A549 (cell line): ENCODE measurements around the gene CACNG7. TPM values are rescaled to one million over a fixed set of nuclear protein-coding genes. Genes with fewer than 3 reads are reported as not detected.
A peak's percentile ranks its signal among the peaks of the same experiment; 100 is the strongest.

Experiments used
- ATAC-seq, 2 experiments: fragments of 200-7000 bp in 1 of 2; fragments of >200 bp in 1 of 2; cut with Nextera tagmentation in 1 of 2; cut with Tn5 transposase in 1 of 2; 3 replicates each; pipeline versions ENCODE4 v1.8.0 to v1.9.1; 2018 to 2020; ENCODE audit warnings: mild to moderate bottlenecking in 1 of 2, moderate library complexity in 1 of 2
- CTCF ChIA-PET: fragments of 300-600 bp; sonication (Branson Sonifier 250); formaldehyde crosslinking; extraction: SDS; loops from one replicate; lab custom pipeline; 2021; ENCODE audit warnings: antibody characterized with exemption, inconsistent platforms; lab: Yijun Ruan, JAX
- POLR2A ChIA-PET: fragments of 350-600 bp; formaldehyde crosslinking; extraction: SDS; loops from one replicate; lab custom pipeline; 2021; ENCODE audit warnings: antibody characterized with exemption, inconsistent platforms; lab: Yijun Ruan, JAX
- DNase-seq, 2 experiments: peaks; one replicate each; pipeline versions ENCODE4 v3.0.0 to v3.0.0-alpha.2; 2011 to 2016; ENCODE audit warnings: low read depth in 1 of 2, low spot score in 1 of 2
- FAIRE-seq: peaks from 2 replicates; lab custom pipeline; 2011; peaks lifted over from hg19 to GRCh38; lab: Jason Lieb, UNC
- H3K27ac ChIP-seq, 2 experiments: fragments of >200 bp; sonication (Bioruptor Twin); formaldehyde crosslinking; 3 replicates each; pipeline ENCODE4 v1.5.1; 2016 to 2017
- H3K4me1 ChIP-seq: fragments of >200 bp; sonication (Bioruptor Twin); formaldehyde crosslinking; 3 replicates; pipeline ENCODE4 v1.6.1; 2016
- H3K4me2 ChIP-seq: fragments of >200 bp; sonication (Bioruptor Twin); formaldehyde crosslinking; 3 replicates; pipeline ENCODE4 v1.6.1; 2016
- H3K4me3 ChIP-seq: fragments of >200 bp; sonication (Bioruptor Twin); formaldehyde crosslinking; 3 replicates; pipeline ENCODE4 v1.5.1; 2016
- H3K9me3 ChIP-seq: fragments of >200 bp; sonication (Bioruptor Twin); formaldehyde crosslinking; 3 replicates; pipeline ENCODE4 v1.6.1; 2016
- BHLHE40 ChIP-seq: IDR thresholded peaks from 2 replicates; pipeline ENCODE4 v1.6.1; 2012; ENCODE audit warnings: low read depth, low read length, inconsistent platforms
- CBX2 ChIP-seq: fragments of 200-600 bp; sonication (generic); IDR thresholded peaks from 2 replicates; pipeline ENCODE4 v1.6.1; 2016; ENCODE audit warnings: low read depth, mild to moderate bottlenecking, borderline replicate concordance
- ELK1 ChIP-seq: fragments of 150-350 bp; IDR thresholded peaks from 2 replicates; pipeline ENCODE4 v1.6.1; 2014; ENCODE audit warnings: low read depth, mild to moderate bottlenecking, low read length
- FOSB ChIP-seq: fragments of 250-450 bp; sonication (Bioruptor Pico); IDR thresholded peaks from 2 replicates; pipeline ENCODE4 v1.5.0; 2020; ENCODE audit warnings: mild to moderate bottlenecking, moderate library complexity
- HOXA7 ChIP-seq: fragments of 250-450 bp; sonication (Bioruptor Pico); IDR thresholded peaks from 2 replicates; pipeline ENCODE4 v1.5.0; 2020; ENCODE audit warnings: mild to moderate bottlenecking, moderate library complexity
- HOXB13 ChIP-seq: fragments of 250-450 bp; sonication (Bioruptor Pico); IDR thresholded peaks from 2 replicates; pipeline ENCODE4 v1.5.0; 2020; ENCODE audit warnings: low read depth, mild to moderate bottlenecking, moderate library complexity
- HOXB5 ChIP-seq: fragments of 250-450 bp; sonication (Bioruptor Pico); IDR thresholded peaks from 2 replicates; pipeline ENCODE4 v1.5.0; 2020; ENCODE audit warnings: mild to moderate bottlenecking, moderate library complexity
- KDM1A ChIP-seq: fragments of 200-600 bp; sonication (generic); IDR thresholded peaks from 2 replicates; pipeline ENCODE4 v1.6.1; 2016; ENCODE audit warnings: low read depth, mild to moderate bottlenecking
- MAZ ChIP-seq: fragments of 150-350 bp; IDR thresholded peaks from 2 replicates; pipeline ENCODE4 v1.6.1; 2014; ENCODE audit warnings: antibody characterized with exemption, low read depth, low read length, borderline replicate concordance
- MYC ChIP-seq: IDR thresholded peaks from 2 replicates; pipeline ENCODE4 v1.6.1; 2012; ENCODE audit warnings: mild to moderate bottlenecking, inconsistent platforms, low read length, improper control_type of control experiment, borderline replicate concordance
- NPAS2 ChIP-seq: fragments of 250-450 bp; sonication (Bioruptor Pico); IDR thresholded peaks from 2 replicates; pipeline ENCODE4 v1.8.0; 2022; ENCODE audit warnings: mild to moderate bottlenecking, moderate library complexity, borderline replicate concordance
- NR3C1 ChIP-seq: fragments of >200 bp; sonication (Bioruptor Twin); formaldehyde crosslinking; IDR thresholded peaks from 3 replicates; pipeline ENCODE4 v1.6.1; 2017
- POLR2AphosphoS2 ChIP-seq: conservative IDR thresholded peaks from 2 replicates; pipeline ENCODE4 v1.6.1; 2012; ENCODE audit warnings: low read length, improper control_type of control experiment, inconsistent platforms
- RARB ChIP-seq: fragments of 250-450 bp; sonication (Bioruptor Pico); IDR thresholded peaks from 2 replicates; pipeline ENCODE4 v1.8.0; 2021; ENCODE audit warnings: mild to moderate bottlenecking, moderate library complexity
- REST ChIP-seq: fragments of 200-600 bp; sonication (generic); IDR thresholded peaks from 2 replicates; pipeline ENCODE4 v1.6.1; 2016; ENCODE audit warnings: antibody characterized with exemption, mild to moderate bottlenecking, moderate library complexity
- RNF2 ChIP-seq: fragments of 200-600 bp; sonication (generic); IDR thresholded peaks from 2 replicates; pipeline ENCODE4 v1.6.1; 2016; ENCODE audit warnings: low read depth, mild to moderate bottlenecking, antibody characterized with exemption, moderate library complexity, borderline replicate concordance
- TFCP2L1 ChIP-seq: fragments of 250-450 bp; sonication (Bioruptor Pico); IDR thresholded peaks from 2 replicates; pipeline ENCODE4 v1.5.0; 2021; ENCODE audit warnings: mild to moderate bottlenecking
- TP53 ChIP-seq: fragments of 250-450 bp; sonication (Bioruptor Pico); IDR thresholded peaks from 2 replicates; pipeline ENCODE4 v1.5.0; 2021; ENCODE audit warnings: mild to moderate bottlenecking, moderate library complexity
- ZNF302 ChIP-seq: fragments of 250-450 bp; sonication (Bioruptor Pico); IDR thresholded peaks from 2 replicates; pipeline ENCODE4 v1.9.0; 2021; ENCODE audit warnings: inconsistent platforms, mild to moderate bottlenecking, moderate library complexity
- WGBS: methylation state at CpG from one replicate; pipeline ENCODE4 v1.1.6; 2017; ENCODE audit errors: missing lambda C conversion rate; 5-methylcytosine and 5-hydroxymethylcytosine counted together
- polyA plus RNA-seq, 4 experiments: library from polyadenylated mRNA; depleted of rRNA in 3 of 4; stranded (reverse); fragments of >200 nt; fragmentation: RNase III in 1 of 4; extraction: RNeasy Plus Mini Kit Qiagen cat#74134 plus additional on column Dnase treatment in 1 of 4; gene quantifications; 2 replicates in 3 of 4; 3 replicates in 1 of 4; pipeline ENCODE4 v1.2.3, GENCODE V29; 2011 to 2017
- TF ChIP-seq, protein P1 (sequence below): fragments of 250-450 bp; sonication (Bioruptor Pico); IDR thresholded peaks from 2 replicates; pipeline ENCODE4 v1.5.0; 2020; ENCODE audit warnings: low read depth, mild to moderate bottlenecking, moderate library complexity

The CACNG7 gene
- polyA plus RNA-seq, 2 of the 4 experiments (the other 2 are of a cell fraction): 7.6 to 11.5 TPM

DNA sequence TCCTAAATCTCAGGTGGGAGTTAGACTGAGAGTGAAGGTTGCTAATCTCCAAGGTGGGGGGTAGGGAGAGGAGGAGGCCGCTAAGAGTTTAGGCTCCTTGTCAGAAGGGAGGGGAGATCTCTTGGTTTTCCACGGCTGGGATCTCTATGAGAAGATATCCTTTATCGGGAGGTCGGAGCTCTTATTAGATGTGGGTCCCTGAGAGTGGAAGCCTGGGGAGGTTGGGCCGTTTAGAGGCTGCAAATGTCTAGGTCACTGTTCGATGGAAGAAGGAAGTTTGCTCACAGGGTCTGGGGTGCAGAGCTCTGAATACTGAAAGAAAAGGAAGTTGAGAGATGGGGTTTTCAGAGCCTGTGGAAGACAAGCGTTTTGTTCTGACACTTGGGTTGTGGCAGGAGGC lies 37.6 kb upstream of the CACNG7 start:
- no peak for FAIRE-seq
- TF ChIP-seq HOXA7 (CRISPR knock-in tag) (peak; percentile 71), REST (no peak), TP53 (CRISPR knock-in tag) (peak; percentile 72; the same call in 1 of the 2 replicates), FOSB (CRISPR knock-in tag) (peak; percentile 80), NR3C1 (no peak), BHLHE40 (no peak), POLR2AphosphoS2 (0 out of 2 replicates have a peak, but pooled peaks have one; percentile 55), ELK1 (no peak), ZNF302 (CRISPR knock-in tag) (no peak), MYC (no peak), CBX2 (no peak), HOXB5 (CRISPR knock-in tag) (no peak; the same call in 1 of the 2 replicates), TFCP2L1 (CRISPR knock-in tag) (peak; percentile 79; the same call in 1 of the 2 replicates), RNF2 (no peak), KDM1A (no peak), HOXB13 (no peak)
- TF ChIP-seq, protein P1, sequence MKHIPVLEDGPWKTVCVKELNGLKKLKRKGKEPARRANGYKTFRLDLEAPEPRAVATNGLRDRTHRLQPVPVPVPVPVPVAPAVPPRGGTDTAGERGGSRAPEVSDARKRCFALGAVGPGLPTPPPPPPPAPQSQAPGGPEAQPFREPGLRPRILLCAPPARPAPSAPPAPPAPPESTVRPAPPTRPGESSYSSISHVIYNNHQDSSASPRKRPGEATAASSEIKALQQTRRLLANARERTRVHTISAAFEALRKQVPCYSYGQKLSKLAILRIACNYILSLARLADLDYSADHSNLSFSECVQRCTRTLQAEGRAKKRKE: 0 out of 2 replicates have a peak, but pooled peaks have one; percentile 51
- CTCF ChIA-PET: interaction anchor here (0.6 to 2.4 kb wide), 12 partner anchors 11 to 160 kb away, joined by 3 to 12 read pairs (median 4); partner anchors contain the start of gene PRKCG
- Histone ChIP-seq H3K4me2 (no peak overlapping the region), H3K4me3 (no peak overlapping the region), H3K9me3 (no peaks in the 10 kb centered on the region), H3K4me1 (peaks cover 10% of the 10 kb centered on the region; the same call in 2 of the 3 replicates), H3K27ac (no peak overlapping the region)
- POLR2A ChIA-PET: no interaction called here
- ATAC-seq: no peak
- DNase-seq: no peak
- 85% methylated on average over 7 of the region's 7 CpGs for WGBS

DNA sequence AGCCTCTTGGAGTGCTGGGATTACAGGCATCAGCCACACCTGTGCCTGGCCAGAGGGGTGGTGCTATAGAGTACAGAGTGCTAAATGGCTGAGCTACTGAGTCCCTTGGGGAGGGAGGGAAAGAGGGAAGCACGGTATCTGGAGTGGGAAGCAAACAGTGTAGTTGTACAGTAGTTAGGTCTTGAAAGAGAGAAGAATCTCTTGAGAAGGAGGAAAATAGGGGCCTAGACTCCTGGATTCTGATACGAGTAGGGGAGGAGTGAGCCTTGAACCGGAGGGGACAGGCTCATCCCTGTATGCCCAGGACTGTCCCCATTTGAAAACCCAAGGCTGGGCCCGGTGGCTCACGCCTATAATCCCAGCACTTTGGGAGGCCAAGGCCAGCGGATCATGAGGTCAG lies 36.3 kb upstream of the CACNG7 start:
- H3K27ac ChIP-seq: no peak overlapping the region
- no peak overlapping the region for H3K4me2 ChIP-seq
- DNase-seq (peak in 1 of 2 experiments; percentile 57), FAIRE-seq (no peak), ATAC-seq (no peak; a peak in 1 of 6 replicates)
- ChIA-PET CTCF (interaction anchor here (0.9 to 2.4 kb wide), 6 partner anchors 9 to 157 kb away, joined by 3 to 12 read pairs (median 4); partner anchors contain the start of gene PRKCG), POLR2A (no interaction called here)
- 89% methylated on average over 6 of the region's 6 CpGs for WGBS
- H3K4me1 ChIP-seq: peaks cover 10% of the 10 kb centered on the region; the same call in 2 of the 3 replicates
- H3K9me3 ChIP-seq: no peaks in the 10 kb centered on the region
- H3K4me3 ChIP-seq: no peak overlapping the region
- TF ChIP-seq REST: peak; percentile 2; the same call in 1 of the 2 replicates
- peak; percentile 96 for TF ChIP-seq TFCP2L1 (CRISPR knock-in tag)
- TF ChIP-seq POLR2AphosphoS2: peak; percentile 80; the same call in 1 of the 2 replicates
- TF ChIP-seq FOSB (CRISPR knock-in tag): peak; percentile 95
- TF ChIP-seq MAZ: no peak
- no peak for TF ChIP-seq NPAS2 (CRISPR knock-in tag)
- TF ChIP-seq RARB (CRISPR knock-in tag): peak; percentile 68
- peak; percentile 97 for TF ChIP-seq TP53 (CRISPR knock-in tag)
- peak; percentile 90 for TF ChIP-seq HOXA7 (CRISPR knock-in tag)
